ENCODE measurements around the gene CSNK1G1.
"Not testable (repeated sequence)": the region's sequence is repeated elsewhere in the genome, so short reads cannot be mapped to it uniquely, and the experiment has no call there.

CSNK1G1 gene

GRCh38 chr15:64285871-64286270 is 70.1 kb downstream of the CSNK1G1 start:
- no peak for DNase-seq

GRCh38 chr15:64285150-64285549 is 70.8 kb downstream of the CSNK1G1 start:
- DNase-seq: no peak

GRCh38 chr15:64284042-64284441 is 71.9 kb downstream of the CSNK1G1 start:
- DNase-seq: peak; percentile 89

GRCh38 chr15:64282701-64283100 is 73.3 kb downstream of the CSNK1G1 start:
- peak; percentile 78 for DNase-seq

- peak; percentile 79 for DNase-seq
Measured at GRCh38 chr15:64279131-64279530, 76.8 kb downstream of the CSNK1G1 start.

GRCh38 chr15:64275934-64276333 is 80.0 kb downstream of the CSNK1G1 start:
- no peak for DNase-seq

GRCh38 chr15:64274341-64274950 is 81.5 kb downstream of the CSNK1G1 start:
- DNase-seq: no peak

GRCh38 chr15:64267331-64267973 is 88.5 kb downstream of the CSNK1G1 start:
- DNase-seq: no peak

GRCh38 chr15:64265188-64265587 is 90.8 kb downstream of the CSNK1G1 start:
- not testable (repeated sequence) for DNase-seq

GRCh38 chr15:64264502-64264901 is 91.5 kb downstream of the CSNK1G1 start:
- DNase-seq: no peak

- no peak for DNase-seq
Measured at GRCh38 chr15:64263567-64263966, 92.4 kb downstream of the CSNK1G1 start.

GRCh38 chr15:64256051-64256450 is 99.9 kb downstream of the CSNK1G1 start:
- DNase-seq: no peak

GRCh38 chr15:64251658-64252057 is 104.3 kb downstream of the CSNK1G1 start:
- DNase-seq: no peak

- DNase-seq: no peak
Measured at GRCh38 chr15:64251121-64251520, 104.9 kb downstream of the CSNK1G1 start.

GRCh38 chr15:64249883-64250575 is 105.9 kb downstream of the CSNK1G1 start:
- peak; percentile 14 for DNase-seq

GRCh38 chr15:64249406-64249805 is 106.6 kb downstream of the CSNK1G1 start:
- DNase-seq: peak; percentile 53

- DNase-seq: peak; percentile 93
Measured at GRCh38 chr15:64247906-64248541, 107.9 kb downstream of the CSNK1G1 start.

GRCh38 chr15:64247535-64247905 is 108.5 kb downstream of the CSNK1G1 start:
- DNase-seq: no peak

- peak; percentile 95 for DNase-seq
Measured at GRCh38 chr15:64246364-64247189, 109.4 kb downstream of the CSNK1G1 start.

- no peak for DNase-seq
Measured at GRCh38 chr15:64245405-64245804, 110.6 kb downstream of the CSNK1G1 start.

GRCh38 chr15:64237677-64238076 is 118.3 kb downstream of the CSNK1G1 start:
- DNase-seq: no peak

GRCh38 chr15:64236156-64236894 is 119.6 kb downstream of the CSNK1G1 start:
- DNase-seq: no peak

All from NCI-H226 (cell line).